B cell (primary cell): ENCODE measurements around the gene SETDB2. TPM values are rescaled to one million over a fixed set of nuclear protein-coding genes. Genes with fewer than 3 reads are reported as not detected.

Source experiments
- ATAC-seq: fragments of 200-7000 bp; cut with Tn5 transposase; one replicate; pipeline ENCODE4 v1.10.0; 2021; ENCODE audit warnings: low read depth, mild to moderate bottlenecking, moderate number of reproducible peaks, moderate library complexity
- CTCF ChIA-PET: fragments of 350-600 bp; sonication (Branson Sonifier 250); formaldehyde crosslinking; loops from one replicate; lab custom pipeline; 2021; ENCODE audit warnings: antibody characterized with exemption, inconsistent platforms; lab: Charles Lee
- POLR2A ChIA-PET: fragments of 350-600 bp; sonication (Branson Sonifier 250); formaldehyde crosslinking; loops from one replicate; lab custom pipeline; 2021; ENCODE audit warnings: antibody characterized with exemption; lab: Charles Lee
- DNase-seq: peaks from one replicate; pipeline ENCODE4 v3.0.0; 2013
- H2AFZ ChIP-seq: 2 replicates; pipeline ENCODE4 v1.6.1; 2012; ENCODE audit warnings: mild to moderate bottlenecking, low read depth, low read length; ENCODE audit not compliant: insufficient read depth, poor library complexity, severe bottlenecking
- H3K27ac ChIP-seq, 2 donors: 1 replicate in 1 of 2; 2 replicates in 1 of 2; pipeline ENCODE4 v1.5.1; 2012 to 2013; ENCODE audit warnings: low read length in 2 of 2, mild to moderate bottlenecking in 2 of 2, moderate library complexity in 1 of 2
- H3K27me3 ChIP-seq, 4 experiments: fragments of 200-600 bp in 1 of 4; sonication (generic) in 1 of 4; replicated peaks in 1 of 4; 1 replicate in 2 of 4; 2 replicates in 2 of 4; pipeline versions ENCODE4 v1.6.1 to v1.7.0; 2013 to 2016; ENCODE audit warnings: low read length in 3 of 4, mild to moderate bottlenecking in 2 of 4, mixed read lengths in 1 of 4, moderate library complexity in 1 of 4; ENCODE audit not compliant: insufficient read depth in 4 of 4, control insufficient read depth in 3 of 4; ENCODE audit errors: control extremely low read depth in 1 of 4
- H3K36me3 ChIP-seq, 2 experiments: replicated peaks in 1 of 2; 1 replicate in 1 of 2; 2 replicates in 1 of 2; pipeline versions ENCODE4 v1.6.1 to v1.7.1; 2013; ENCODE audit warnings: low read length in 1 of 2; ENCODE audit not compliant: insufficient read depth in 2 of 2, control insufficient read depth in 1 of 2; ENCODE audit errors: control extremely low read depth in 1 of 2, extremely low read depth in 1 of 2
- H3K4me1 ChIP-seq, 2 donors: fragments of 200-600 bp in 1 of 2; sonication (generic) in 1 of 2; 1 replicate in 1 of 2; 2 replicates in 1 of 2; pipeline versions ENCODE4 v1.5.1 to v1.6.1; 2013 to 2017; ENCODE audit warnings: low read length in 2 of 2; ENCODE audit not compliant: control insufficient read depth in 2 of 2, insufficient read depth in 2 of 2
- H3K4me2 ChIP-seq: replicated peaks from 2 replicates; pipeline ENCODE3; 2012; ENCODE audit warnings: mild to moderate bottlenecking, low read depth, low read length; ENCODE audit not compliant: poor library complexity, severe bottlenecking
- H3K4me3 ChIP-seq, 5 experiments: fragments of 200-600 bp in 1 of 5; sonication (generic) in 1 of 5; 1 replicate in 3 of 5; 2 replicates in 2 of 5; pipeline versions ENCODE4 v1.5.1 to v1.7.0; 2011 to 2016; ENCODE audit warnings: low read length in 4 of 5, mild to moderate bottlenecking in 4 of 5, low read depth in 2 of 5, control low read depth in 1 of 5, moderate library complexity in 1 of 5; ENCODE audit not compliant: insufficient read depth in 1 of 5; ENCODE audit errors: control extremely low read depth in 1 of 5, extremely low read depth in 1 of 5
- H3K79me2 ChIP-seq: fragments of 200-600 bp; sonication (generic); one replicate; pipeline ENCODE4 v1.6.0; 2016; ENCODE audit warnings: low read length; ENCODE audit not compliant: control insufficient read depth, insufficient read depth
- H3K9ac ChIP-seq: fragments of 200-600 bp; sonication (generic); 2 replicates; pipeline ENCODE4 v1.6.1; 2017; ENCODE audit warnings: mild to moderate bottlenecking, low read length, moderate library complexity
- H3K9me3 ChIP-seq, 3 donors: one replicate each; pipeline versions ENCODE4 v1.6.1 to v1.7.1; 2013; ENCODE audit warnings: low read length in 2 of 3; ENCODE audit not compliant: control insufficient read depth in 2 of 3, insufficient read depth in 1 of 3; ENCODE audit errors: control extremely low read depth in 1 of 3
- H4K20me1 ChIP-seq: 2 replicates; pipeline ENCODE4 v1.6.0; 2012; ENCODE audit warnings: mild to moderate bottlenecking, low read length; ENCODE audit not compliant: insufficient read depth, control insufficient read depth, poor library complexity, severe bottlenecking
- H3K27ac Mint-ChIP-seq: one replicate; pipeline ENCODE4 v1.8.0; 2021; ENCODE audit warnings: mixed read lengths
- H3K27me3 Mint-ChIP-seq: one replicate; pipeline ENCODE4 v1.8.0; 2021; ENCODE audit warnings: mixed read lengths
- H3K4me1 Mint-ChIP-seq: one replicate; pipeline ENCODE4 v1.8.0; 2021; ENCODE audit warnings: mixed read lengths
- H3K4me3 Mint-ChIP-seq: one replicate; pipeline ENCODE4 v1.8.0; 2021; ENCODE audit warnings: mixed read lengths
- H3K9me3 Mint-ChIP-seq: one replicate; pipeline ENCODE4 v1.8.0; 2022; ENCODE audit warnings: mixed read lengths; ENCODE audit not compliant: insufficient read depth
- EZH2 ChIP-seq: IDR thresholded peaks from 2 replicates; pipeline ENCODE4 v1.6.1; 2012; ENCODE audit warnings: borderline replicate concordance, low read depth, mild to moderate bottlenecking, moderate library complexity, low read length; ENCODE audit not compliant: insufficient read depth, poor library complexity, severe bottlenecking
- WGBS: methylation state at CpG from one replicate; pipeline ENCODE4 v1.1.5; 2013; ENCODE audit warnings: missing lambda C conversion rate; ENCODE audit not compliant: insufficient coverage; 5-methylcytosine and 5-hydroxymethylcytosine counted together
- intact Hi-C: fragments of 100-400 bp; cut with micrococcal nuclease; formaldehyde crosslinking; loops from one replicate; pipeline ENCODE4 v1.10.0; 2022
- polyA plus RNA-seq: library from polyadenylated mRNA; depleted of rRNA; stranded (reverse); fragments of >200 nt; gene quantifications from 2 replicates; pipeline ENCODE4 v1.2.3, GENCODE V29; 2012
- total RNA-seq, 2 donors: library from RNA; stranded (reverse); fragments of 120-200 nt in 1 of 2; gene quantifications; 1 replicate in 1 of 2; 2 replicates in 1 of 2; pipeline versions ENCODE4 v1.2.3 to v1.2.4, GENCODE V29; 2013 to 2022
- TF ChIP-seq, protein P1 (sequence below): fragments of 200-600 bp; IDR thresholded peaks from one replicate; pipeline ENCODE4 v1.8.0; 2022; ENCODE audit warnings: antibody characterized with exemption, mild to moderate bottlenecking

SETDB2 gene
- total and polyA plus RNA-seq, 2 donors (not counting 1 experiment from before 2014, with no cell fraction given): 12.0 to 38.2 TPM

DNA sequence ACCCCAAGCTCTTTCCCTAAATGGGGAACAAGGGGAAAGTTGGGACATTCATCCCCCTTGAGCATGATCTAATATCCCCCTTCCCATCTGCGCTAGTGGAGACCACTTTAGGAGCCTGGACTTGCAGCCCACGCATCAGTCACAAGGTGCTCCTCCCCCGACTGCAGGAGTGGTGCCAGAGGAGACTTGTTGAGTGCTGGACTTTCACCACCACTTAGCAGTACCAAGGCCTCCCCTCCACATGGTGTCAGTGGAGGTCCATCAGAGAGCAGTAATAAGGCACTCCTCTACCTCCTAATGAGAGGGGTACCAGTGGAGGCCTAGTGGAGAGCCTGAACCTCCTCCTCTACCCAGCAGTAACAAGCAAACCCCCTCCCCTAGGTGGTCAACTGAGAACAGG is 22.7 kb upstream of the SETDB2 start:
- Histone ChIP-seq H3K27ac (no peak overlapping the region), H3K36me3 (no peaks in the 10 kb centered on the region), H3K27me3 (no peaks in the 10 kb centered on the region), H3K79me2 (no peaks in the 10 kb centered on the region), H3K9ac (no peak overlapping the region), H3K9me3 (no peaks in the 10 kb centered on the region), H3K4me3 (no peak overlapping the region), H4K20me1 (no peaks in the 10 kb centered on the region), H3K4me2 (no peak overlapping the region), H2AFZ (no peak overlapping the region), H3K4me1 (no peaks in the 10 kb centered on the region)
- no peak overlapping the region for H3K4me3 Mint-ChIP-seq
- H3K27me3 Mint-ChIP-seq: no peaks in the 10 kb centered on the region
- DNase-seq (peak; percentile 39), ATAC-seq (peak; percentile 61)
- ChIA-PET POLR2A (interaction anchor here (0.6 kb wide), 1 partner anchor 157 kb away, joined by 4 read pairs; no protein-coding TSS in a partner anchor), CTCF (interaction anchor here (0.7 to 1.4 kb wide), 3 partner anchors 21 to 185 kb away, joined by 3 read pairs; no protein-coding TSS in a partner anchor)
- no peak overlapping the region for H3K27ac Mint-ChIP-seq
- TF ChIP-seq EZH2: no peak
- TF ChIP-seq, protein P1, sequence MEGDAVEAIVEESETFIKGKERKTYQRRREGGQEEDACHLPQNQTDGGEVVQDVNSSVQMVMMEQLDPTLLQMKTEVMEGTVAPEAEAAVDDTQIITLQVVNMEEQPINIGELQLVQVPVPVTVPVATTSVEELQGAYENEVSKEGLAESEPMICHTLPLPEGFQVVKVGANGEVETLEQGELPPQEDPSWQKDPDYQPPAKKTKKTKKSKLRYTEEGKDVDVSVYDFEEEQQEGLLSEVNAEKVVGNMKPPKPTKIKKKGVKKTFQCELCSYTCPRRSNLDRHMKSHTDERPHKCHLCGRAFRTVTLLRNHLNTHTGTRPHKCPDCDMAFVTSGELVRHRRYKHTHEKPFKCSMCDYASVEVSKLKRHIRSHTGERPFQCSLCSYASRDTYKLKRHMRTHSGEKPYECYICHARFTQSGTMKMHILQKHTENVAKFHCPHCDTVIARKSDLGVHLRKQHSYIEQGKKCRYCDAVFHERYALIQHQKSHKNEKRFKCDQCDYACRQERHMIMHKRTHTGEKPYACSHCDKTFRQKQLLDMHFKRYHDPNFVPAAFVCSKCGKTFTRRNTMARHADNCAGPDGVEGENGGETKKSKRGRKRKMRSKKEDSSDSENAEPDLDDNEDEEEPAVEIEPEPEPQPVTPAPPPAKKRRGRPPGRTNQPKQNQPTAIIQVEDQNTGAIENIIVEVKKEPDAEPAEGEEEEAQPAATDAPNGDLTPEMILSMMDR: peak; percentile 26
- H3K9me3 Mint-ChIP-seq: no peaks in the 10 kb centered on the region
- intact Hi-C loops: loop anchor here (1.0 kb wide), 1 partner anchor 186 kb away; no protein-coding TSS in a partner anchor
- no peaks in the 10 kb centered on the region for H3K4me1 Mint-ChIP-seq
- WGBS: 81% methylated on average over 2 of the region's 3 CpGs

DNA sequence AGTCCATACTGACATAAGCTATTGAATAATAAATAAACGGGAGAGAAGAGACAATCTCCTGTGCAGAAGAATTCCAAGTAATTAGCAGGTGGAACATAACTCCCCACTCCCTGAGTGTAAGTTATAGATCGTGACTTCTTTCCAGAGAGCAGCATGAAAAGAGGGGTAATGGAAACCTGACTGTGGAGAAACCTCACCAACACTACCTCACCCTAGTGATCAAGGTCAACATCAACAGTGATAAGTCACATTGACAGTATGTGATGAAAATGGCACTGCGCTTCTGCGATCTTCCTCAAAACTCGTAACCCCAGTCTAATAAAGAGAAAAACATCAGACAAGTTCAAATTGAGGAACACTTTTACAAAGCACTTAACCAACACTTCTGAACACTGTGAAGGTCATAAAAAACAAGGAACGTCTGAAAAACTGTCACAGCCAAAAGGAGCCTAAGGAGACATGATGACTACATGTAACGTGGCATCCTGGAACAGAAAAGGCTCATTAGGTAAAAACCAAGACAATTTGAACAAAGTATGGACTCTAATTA is 20.0 kb upstream of the SETDB2 start:
- no peaks in the 10 kb centered on the region for H3K9me3 ChIP-seq
- no peaks in the 10 kb centered on the region for H3K79me2 ChIP-seq
- H2AFZ ChIP-seq: no peak overlapping the region
- H4K20me1 ChIP-seq: no peaks in the 10 kb centered on the region
- no peaks in the 10 kb centered on the region for H3K36me3 ChIP-seq
- Mint-ChIP-seq H3K4me1 (no peaks in the 10 kb centered on the region), H3K27ac (no peak overlapping the region), H3K27me3 (no peaks in the 10 kb centered on the region), H3K4me3 (no peak overlapping the region), H3K9me3 (no peaks in the 10 kb centered on the region)
- 61% methylated on average over 3 of the region's 7 CpGs for WGBS
- no peak overlapping the region for H3K4me2 ChIP-seq
- no peaks in the 10 kb centered on the region for H3K4me1 ChIP-seq
- H3K27me3 ChIP-seq: no peaks in the 10 kb centered on the region
- intact Hi-C loops: no loop called here
- POLR2A ChIA-PET: no interaction called here
- H3K9ac ChIP-seq: no peak overlapping the region
- no peak for TF ChIP-seq EZH2
- TF ChIP-seq, protein P1: no peak
- CTCF ChIA-PET: interaction anchor here (1.2 kb wide), 1 partner anchor 183 kb away, joined by 3 read pairs; no protein-coding TSS in a partner anchor
- H3K4me3 ChIP-seq: no peak overlapping the region
- DNase-seq (no peak), ATAC-seq (no peak)
- no peak overlapping the region for H3K27ac ChIP-seq
